Keratinocyte (primary cell): ENCODE data around the gene RTL9.

Source experiments
- EZH2 ChIP-seq: IDR thresholded peaks from one replicate; pipeline ENCODE4 v1.6.1; 2012; ENCODE audit warnings: inconsistent platforms, mild to moderate bottlenecking, low read length, moderate library complexity
- TF ChIP-seq, protein P1 (sequence below), 3 experiments: IDR thresholded peaks in 1 of 3; conservative IDR thresholded peaks in 1 of 3; optimal IDR thresholded peaks in 1 of 3; 2 replicates in 2 of 3; 3 replicates in 1 of 3; pipeline versions ENCODE3 to v1.5.1; 2011; ENCODE audit warnings: low read length in 3 of 3, mild to moderate bottlenecking in 3 of 3, moderate library complexity in 2 of 3, control low read depth in 1 of 3, inconsistent platforms in 1 of 3; ENCODE audit not compliant: insufficient read depth in 2 of 3; ENCODE audit errors: extremely low read depth in 1 of 3

DNA sequence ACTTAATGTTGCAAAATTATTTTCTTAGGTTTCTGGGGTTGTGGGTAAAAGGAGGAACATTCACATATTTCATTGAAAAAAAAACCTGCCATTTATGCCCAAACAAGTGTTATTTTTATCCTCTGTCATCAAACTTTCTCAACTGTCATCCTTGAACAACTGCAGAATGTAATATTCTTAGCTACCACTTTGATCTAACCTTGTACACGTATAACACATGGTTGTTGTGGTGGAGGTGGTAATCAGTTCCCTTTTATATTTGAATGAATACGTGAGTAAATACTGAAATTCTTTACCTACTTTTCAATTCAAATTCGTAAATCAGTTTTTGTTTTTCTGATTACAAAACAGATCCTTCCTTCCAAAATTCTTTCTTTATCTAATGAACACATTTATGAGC lies 37.0 kb upstream of the RTL9 start:
- TF ChIP-seq, protein P1, sequence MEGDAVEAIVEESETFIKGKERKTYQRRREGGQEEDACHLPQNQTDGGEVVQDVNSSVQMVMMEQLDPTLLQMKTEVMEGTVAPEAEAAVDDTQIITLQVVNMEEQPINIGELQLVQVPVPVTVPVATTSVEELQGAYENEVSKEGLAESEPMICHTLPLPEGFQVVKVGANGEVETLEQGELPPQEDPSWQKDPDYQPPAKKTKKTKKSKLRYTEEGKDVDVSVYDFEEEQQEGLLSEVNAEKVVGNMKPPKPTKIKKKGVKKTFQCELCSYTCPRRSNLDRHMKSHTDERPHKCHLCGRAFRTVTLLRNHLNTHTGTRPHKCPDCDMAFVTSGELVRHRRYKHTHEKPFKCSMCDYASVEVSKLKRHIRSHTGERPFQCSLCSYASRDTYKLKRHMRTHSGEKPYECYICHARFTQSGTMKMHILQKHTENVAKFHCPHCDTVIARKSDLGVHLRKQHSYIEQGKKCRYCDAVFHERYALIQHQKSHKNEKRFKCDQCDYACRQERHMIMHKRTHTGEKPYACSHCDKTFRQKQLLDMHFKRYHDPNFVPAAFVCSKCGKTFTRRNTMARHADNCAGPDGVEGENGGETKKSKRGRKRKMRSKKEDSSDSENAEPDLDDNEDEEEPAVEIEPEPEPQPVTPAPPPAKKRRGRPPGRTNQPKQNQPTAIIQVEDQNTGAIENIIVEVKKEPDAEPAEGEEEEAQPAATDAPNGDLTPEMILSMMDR (optimal IDR thresholded peaks at IDR 0.05 in 1 of 3, IDR thresholded peaks at IDR 0.05 in 1 of 3, conservative IDR thresholded peaks at IDR 0.05 in 1 of 3; ENCODE audit: extremely low read depth in 1 of 3, insufficient read depth in 2 of 3, low read length in 3 of 3): no peak
- TF ChIP-seq EZH2: no peak
